SK-N-SH (cell line): ENCODE results near the gene EIPR1.

Experiments used
- CTCF ChIP-seq: fragments of 200-600 bp; sonication (generic); IDR thresholded peaks from 2 replicates; pipeline ENCODE4 v1.6.1; 2017; ENCODE audit warnings: antibody characterized with exemption, mild to moderate bottlenecking, moderate library complexity
- GATA2 ChIP-seq: sonication (generic); formaldehyde crosslinking; IDR thresholded peaks from 2 replicates; pipeline ENCODE4 v1.5.0; 2020; ENCODE audit warnings: mild to moderate bottlenecking, missing genetic modification reagents
- RCOR1 ChIP-seq: fragments of 150-350 bp; IDR thresholded peaks from 2 replicates; pipeline ENCODE4 v1.6.1; 2017; ENCODE audit warnings: antibody characterized with exemption, low read length
- RXRA ChIP-seq: IDR thresholded peaks from 2 replicates; pipeline ENCODE4 v1.4.0; 2012; ENCODE audit warnings: low read depth, mild to moderate bottlenecking, borderline replicate concordance
- TCF12 ChIP-seq: IDR thresholded peaks from 2 replicates; pipeline ENCODE4 v1.4.0; 2012

- peak; percentile 49; the same call in 1 of the 2 replicates for TF ChIP-seq GATA2
- no peak for TF ChIP-seq CTCF
- TF ChIP-seq RXRA, result no peak
- no peak; the same call in 1 of the 2 replicates for TF ChIP-seq RCOR1
- TF ChIP-seq TCF12, result no peak
These were observed 74.7 kb downstream of the EIPR1 start for GRCh38 chr2:3302751-3303582.
